HG02885 (cell line): ENCODE results near the gene MYT1.
A peak's percentile ranks its signal among the peaks of the same experiment; 100 is the strongest.

Source experiments
- ATAC-seq: cut with Tn5 transposase; IDR thresholded peaks from one replicate; pipeline ENCODE4 v1.9.1; 2021; ENCODE audit warnings: mild to moderate bottlenecking; ENCODE audit not compliant: unreplicated experiment, poor library complexity

Gene MYT1

GRCh38 chr20:64242003-64242796 is 77.9 kb downstream of the MYT1 start:
- no peak for ATAC-seq

- ATAC-seq, result no peak
Observed at GRCh38 chr20:64242797-64243475, 78.7 kb downstream of the MYT1 start.

GRCh38 chr20:64244281-64244805 is 80.1 kb downstream of the MYT1 start:
- ATAC-seq, result no peak

- no peak for ATAC-seq
Observed at GRCh38 chr20:64244870-64245603, 80.8 kb downstream of the MYT1 start.

GRCh38 chr20:64245746-64246595 is 81.7 kb downstream of the MYT1 start:
- ATAC-seq, result no peak

GRCh38 chr20:64246616-64247306 is 82.5 kb downstream of the MYT1 start:
- ATAC-seq, result no peak

GRCh38 chr20:64247307-64247618 is 83.0 kb downstream of the MYT1 start:
- ATAC-seq, result no peak

- ATAC-seq, result no peak
Observed at GRCh38 chr20:64247970-64248841, 84.0 kb downstream of the MYT1 start.

- ATAC-seq, result no peak
Observed at GRCh38 chr20:64250027-64250426, 85.8 kb downstream of the MYT1 start.

- ATAC-seq, result no peak
Observed at GRCh38 chr20:64253000-64253383, 88.7 kb downstream of the MYT1 start.

GRCh38 chr20:64253443-64253842 is 89.2 kb downstream of the MYT1 start:
- ATAC-seq, result no peak

- ATAC-seq, result no peak
Observed at GRCh38 chr20:64254156-64254555, 89.9 kb downstream of the MYT1 start.

- no peak for ATAC-seq
Observed at GRCh38 chr20:64254571-64255360, 90.5 kb downstream of the MYT1 start.

- ATAC-seq, result peak; percentile 83
Observed at GRCh38 chr20:64255361-64256281, 91.4 kb downstream of the MYT1 start, which contains the start of gene PCMTD2. PCMTD2 (plus strand) TSS chr20:64255748; CDS start chr20:64259966, 4,218 bp downstream.

- ATAC-seq, result no peak
Observed at GRCh38 chr20:64256282-64256935, 92.2 kb downstream of the MYT1 start.

- no peak for ATAC-seq
Observed at GRCh38 chr20:64257107-64257757, 93.0 kb downstream of the MYT1 start.
